ENCODE measurements around the gene SLC5A1. TPM values are rescaled to one million over a fixed set of nuclear protein-coding genes. Genes with fewer than 3 reads are reported as not detected.

SLC5A1 gene
- polyA plus RNA-seq, 3 donors = not detected

GRCh38 chr22:31995807-31996206 is 47.3 kb upstream of the SLC5A1 start:
- Histone ChIP-seq H3K4me3 (replicated peaks in 1 of 3; ENCODE audit: low read depth in 2 of 3, low read length in 3 of 3) (no peak overlapping the region), H3K27me3 (ENCODE audit: control insufficient read depth in 2 of 2, insufficient read depth in 2 of 2, low read length in 2 of 2) (no peaks in the 10 kb centered on the region), H2AFZ (ENCODE audit: insufficient read depth, low read depth, low read length, poor library complexity, severe bottlenecking) (no peak overlapping the region), H3K9me3 (replicated peaks in 1 of 2; ENCODE audit: control insufficient read depth in 1 of 2, insufficient read depth in 1 of 2, low read length in 2 of 2) (no peaks in the 10 kb centered on the region), H3K9ac (ENCODE audit: insufficient read depth, low read length, poor library complexity, severe bottlenecking) (no peak overlapping the region), H3K36me3 (replicated peaks in 1 of 2; ENCODE audit: control insufficient read depth in 1 of 2, insufficient read depth in 2 of 2, low read length in 2 of 2) (no peaks in the 10 kb centered on the region), H3K79me2 (ENCODE audit: insufficient read depth, low read length) (no peaks in the 10 kb centered on the region), H3K27ac (ENCODE audit: low read depth in 1 of 2, low read length in 2 of 2) (no peak overlapping the region), H3K4me1 (ENCODE audit: control insufficient read depth in 1 of 2, insufficient read depth in 2 of 2, low read length in 2 of 2) (no peaks in the 10 kb centered on the region), H3K4me2 (replicated peaks; ENCODE audit: extremely low read depth, low read length, poor library complexity, severe bottlenecking) (no peak overlapping the region), H4K20me1 (ENCODE audit: insufficient read depth, low read length) (no peaks in the 10 kb centered on the region)
- WGBS (ENCODE audit: insufficient coverage) = 67% methylated on average over 1 of the region's 3 CpGs
- H3K27ac Mint-ChIP-seq = no peak overlapping the region
- no peaks in the 10 kb centered on the region for H3K9me3 Mint-ChIP-seq
- DNase-seq = no peak
- TF ChIP-seq CTCF (IDR thresholded peaks at IDR 0.05) = no peak
- H3K36me3 Mint-ChIP-seq = no peaks in the 10 kb centered on the region
- H3K4me3 Mint-ChIP-seq = no peak overlapping the region
- H3K4me1 Mint-ChIP-seq = no peaks in the 10 kb centered on the region
- H3K27me3 Mint-ChIP-seq (ENCODE audit: low read depth in 3 of 3) = peaks cover 3 to 7% (median 6%) of the 10 kb centered on the region in 3 donors
- intact Hi-C loops (cut with micrococcal nuclease) = no loop called here

DNA sequence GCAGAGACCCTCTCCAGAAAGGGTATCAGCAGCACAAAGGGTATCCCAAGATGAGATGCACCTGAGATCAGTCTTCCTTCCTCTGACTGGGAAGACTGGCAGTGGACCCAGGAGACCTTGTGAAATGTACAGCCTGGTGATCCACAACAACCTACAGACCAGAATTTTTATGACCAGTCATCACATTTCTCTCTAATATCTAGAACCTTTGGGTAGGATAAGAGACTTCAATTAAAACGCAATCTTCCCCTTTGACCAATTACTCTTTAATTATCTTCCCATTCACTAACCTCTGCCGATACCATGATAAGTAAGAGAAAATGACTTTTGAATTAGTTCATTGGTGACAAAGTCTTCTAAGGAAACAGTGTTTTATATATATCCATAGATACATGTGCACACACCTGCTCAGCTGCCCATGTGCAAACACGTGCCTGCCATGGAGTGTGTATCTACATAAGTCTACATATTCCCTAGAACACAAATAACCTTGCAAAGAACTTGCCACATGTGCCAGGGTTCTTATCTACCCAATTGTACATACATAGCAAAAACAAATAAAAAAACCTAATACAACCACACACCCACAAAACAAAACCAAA is 44.2 kb upstream of the SLC5A1 start:
- H3K4me1 Mint-ChIP-seq = no peaks in the 10 kb centered on the region
- no peaks in the 10 kb centered on the region for H3K27me3 ChIP-seq (ENCODE audit: control insufficient read depth in 2 of 2, insufficient read depth in 2 of 2, low read length in 2 of 2)
- H3K4me3 ChIP-seq (replicated peaks in 1 of 3; ENCODE audit: low read depth in 2 of 3, low read length in 3 of 3) = no peak overlapping the region
- H3K4me2 ChIP-seq (replicated peaks; ENCODE audit: extremely low read depth, low read length, poor library complexity, severe bottlenecking) = no peak overlapping the region
- no peaks in the 10 kb centered on the region for H3K4me1 ChIP-seq (ENCODE audit: control insufficient read depth in 1 of 2, insufficient read depth in 2 of 2, low read length in 2 of 2)
- 100% methylated on average over 1 of the region's 3 CpGs for WGBS (ENCODE audit: insufficient coverage)
- H4K20me1 ChIP-seq (ENCODE audit: insufficient read depth, low read length) = no peaks in the 10 kb centered on the region
- no peaks in the 10 kb centered on the region for H3K9me3 ChIP-seq (replicated peaks in 1 of 2; ENCODE audit: control insufficient read depth in 1 of 2, insufficient read depth in 1 of 2, low read length in 2 of 2)
- no peak overlapping the region for H3K9ac ChIP-seq (ENCODE audit: insufficient read depth, low read length, poor library complexity, severe bottlenecking)
- peak overlapping the region in 1 of 2 donors; percentile 31 for H3K4me3 Mint-ChIP-seq
- peak overlapping the region in 1 of 7 donors; percentile 42 for H3K27ac Mint-ChIP-seq
- H3K9me3 Mint-ChIP-seq = peaks cover 0 to 1% (median 0%) of the 10 kb centered on the region in 7 donors
- TF ChIP-seq CTCF (IDR thresholded peaks at IDR 0.05) = no peak
- no peak for DNase-seq
- H3K36me3 Mint-ChIP-seq = no peaks in the 10 kb centered on the region
- peaks cover 6 to 10% (median 7%) of the 10 kb centered on the region in 3 donors for H3K27me3 Mint-ChIP-seq (ENCODE audit: low read depth in 3 of 3)
- no peaks in the 10 kb centered on the region for H3K79me2 ChIP-seq (ENCODE audit: insufficient read depth, low read length)
- intact Hi-C loops (cut with micrococcal nuclease) = no loop called here
- H3K27ac ChIP-seq (ENCODE audit: low read depth in 1 of 2, low read length in 2 of 2) = no peak overlapping the region
- H3K36me3 ChIP-seq (replicated peaks in 1 of 2; ENCODE audit: control insufficient read depth in 1 of 2, insufficient read depth in 2 of 2, low read length in 2 of 2) = no peaks in the 10 kb centered on the region
- no peak overlapping the region for H2AFZ ChIP-seq (ENCODE audit: insufficient read depth, low read depth, low read length, poor library complexity, severe bottlenecking)

Measured in CD14-positive monocyte (primary cell).